ENCODE results near the gene CARMIL3.
"Not testable (repeated sequence)": the region's sequence is repeated elsewhere in the genome, so short reads cannot be mapped to it uniquely, and the experiment has no call there.

The CARMIL3 gene

GRCh38 chr14:24095271-24096068, 43.7 kb downstream of the CARMIL3 start:
- no peak for FAIRE-seq

GRCh38 chr14:24096545-24097181, 44.9 kb downstream of the CARMIL3 start:
- FAIRE-seq = no peak

GRCh38 chr14:24098229-24098926, 46.6 kb downstream of the CARMIL3 start:
- FAIRE-seq = no peak

- FAIRE-seq = no peak
Observed at GRCh38 chr14:24098927-24099813, 47.4 kb downstream of the CARMIL3 start.

- FAIRE-seq = no peak
Observed at GRCh38 chr14:24100197-24100981, 48.6 kb downstream of the CARMIL3 start.

GRCh38 chr14:24100982-24101494, 49.2 kb downstream of the CARMIL3 start:
- no peak for FAIRE-seq

- FAIRE-seq = no peak
Observed at GRCh38 chr14:24102357-24103048, 50.7 kb downstream of the CARMIL3 start.

GRCh38 chr14:24103451-24103850, 51.6 kb downstream of the CARMIL3 start:
- FAIRE-seq = no peak

GRCh38 chr14:24105609-24106239, 53.9 kb downstream of the CARMIL3 start:
- not testable (repeated sequence) for FAIRE-seq

GRCh38 chr14:24106672-24107271, 55.0 kb downstream of the CARMIL3 start:
- FAIRE-seq = no peak

GRCh38 chr14:24108336-24108874, 56.6 kb downstream of the CARMIL3 start:
- FAIRE-seq = no peak

GRCh38 chr14:24110060-24110459, 58.3 kb downstream of the CARMIL3 start:
- FAIRE-seq = no peak

- FAIRE-seq = no peak
Observed at GRCh38 chr14:24110523-24110922, 58.7 kb downstream of the CARMIL3 start.

- no peak for FAIRE-seq
Observed at GRCh38 chr14:24113379-24113800, 61.6 kb downstream of the CARMIL3 start.

GRCh38 chr14:24113801-24114531, 62.2 kb downstream of the CARMIL3 start:
- FAIRE-seq = no peak

GRCh38 chr14:24114532-24115421, 63.0 kb downstream of the CARMIL3 start, which contains the start of the genes DCAF11 and NRL:
Gene DCAF11, plus strand, starts transcription at chr14:24114777. Its CDS starts 818 bp downstream, at chr14:24115595.
Gene NRL, minus strand, starts transcription at chr14:24114949. Its CDS starts 32,101 bp downstream, at chr14:24082848.
- peak; percentile 93 for FAIRE-seq

GRCh38 chr14:24115422-24116127, 63.8 kb downstream of the CARMIL3 start:
- no peak for FAIRE-seq

Measured in endometrium (tissue), 2 donors.